Measurements from ENCODE around the gene SCN8A.
"Not testable (repeated sequence)": the region's sequence is repeated elsewhere in the genome, so short reads cannot be mapped to it uniquely, and the experiment has no call there.

Gene SCN8A

DNA sequence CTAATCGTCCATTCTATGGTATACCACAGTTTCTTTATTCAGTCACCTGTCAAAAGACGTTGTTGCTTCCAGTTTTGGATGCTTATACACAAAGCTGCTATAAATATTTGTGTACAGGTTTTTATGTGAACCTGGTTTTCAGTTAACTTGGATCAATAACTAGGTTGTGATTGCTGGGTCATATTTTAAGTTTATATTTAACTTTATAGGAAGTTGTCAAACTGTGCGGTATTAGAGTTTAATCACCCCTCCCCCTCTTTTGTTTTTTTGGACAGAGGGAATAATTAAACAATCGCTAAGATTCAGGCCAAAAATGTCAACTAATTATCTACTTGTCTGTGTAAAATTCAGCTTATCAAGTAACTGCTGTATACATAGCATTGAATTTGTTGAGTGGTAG lies 34.3 kb downstream of the SCN8A start:
- no peak for DNase-seq

GRCh38 chr12:51626115-51626514 lies 35.1 kb downstream of the SCN8A start:
- no peak for DNase-seq

- DNase-seq, result no peak
Measured at GRCh38 chr12:51626629-51627028, 35.6 kb downstream of the SCN8A start.

GRCh38 chr12:51630256-51630880 lies 39.3 kb downstream of the SCN8A start:
- DNase-seq, result no peak

DNA sequence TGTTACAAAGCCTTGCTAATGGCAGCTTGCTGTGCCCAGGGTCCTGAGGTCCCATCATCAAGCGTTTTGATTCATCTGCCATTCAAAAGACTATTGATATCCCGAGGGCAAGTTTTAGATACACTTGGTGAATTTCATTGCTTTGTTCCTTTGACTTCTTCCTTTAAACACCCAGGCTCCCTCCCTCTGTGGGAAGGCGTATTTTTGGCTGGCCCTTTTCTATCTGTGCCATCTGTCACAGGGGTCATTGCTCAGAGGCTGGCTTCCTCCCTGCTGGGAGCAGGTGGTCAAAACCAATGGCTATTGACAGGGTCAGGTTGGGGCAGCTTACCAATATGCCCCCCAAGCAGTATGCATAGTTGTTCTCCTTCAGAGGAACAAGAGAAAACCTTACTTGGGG lies 40.0 kb downstream of the SCN8A start:
- no peak for DNase-seq

DNA sequence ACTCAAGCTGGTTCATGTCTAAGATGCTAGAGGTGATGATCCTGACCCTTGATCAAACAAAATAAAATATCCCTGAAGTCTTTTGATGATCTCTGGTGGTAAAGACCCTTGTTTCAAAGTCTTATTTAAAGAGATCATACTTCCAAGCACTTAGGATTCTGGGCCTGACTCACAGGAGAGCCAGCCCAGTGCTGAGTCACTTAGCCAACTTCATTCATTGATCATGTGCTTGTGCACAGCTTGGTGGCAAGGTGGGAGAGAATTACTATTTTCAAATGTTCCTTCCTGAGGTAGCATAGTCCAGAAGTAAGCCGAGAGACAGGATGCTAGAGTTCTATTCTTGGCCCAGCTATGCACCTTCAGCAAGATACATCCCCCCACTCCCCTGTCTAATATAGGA lies 40.6 kb downstream of the SCN8A start:
- DNase-seq, result no peak

DNA sequence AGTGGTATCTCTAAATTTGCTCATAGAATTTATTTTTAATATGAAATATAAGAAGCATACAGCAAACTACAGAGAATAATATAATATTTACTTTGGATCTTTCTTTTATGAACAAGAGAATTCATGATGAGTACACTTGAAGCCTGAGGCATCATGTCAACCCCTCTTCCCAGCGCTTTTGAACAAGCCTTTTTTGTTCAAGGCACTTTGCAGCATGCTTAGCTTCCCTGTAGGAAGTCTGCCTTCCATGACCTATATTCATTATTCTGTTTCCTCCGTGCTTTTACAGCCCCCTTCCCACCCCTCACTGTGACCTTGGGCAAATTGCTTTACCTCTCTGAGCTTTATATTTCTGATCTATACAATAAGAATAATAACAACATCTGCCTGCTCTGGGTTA lies 41.6 kb downstream of the SCN8A start:
- DNase-seq, result no peak

GRCh38 chr12:51635346-51635745 lies 44.3 kb downstream of the SCN8A start:
- DNase-seq, result no peak

DNA sequence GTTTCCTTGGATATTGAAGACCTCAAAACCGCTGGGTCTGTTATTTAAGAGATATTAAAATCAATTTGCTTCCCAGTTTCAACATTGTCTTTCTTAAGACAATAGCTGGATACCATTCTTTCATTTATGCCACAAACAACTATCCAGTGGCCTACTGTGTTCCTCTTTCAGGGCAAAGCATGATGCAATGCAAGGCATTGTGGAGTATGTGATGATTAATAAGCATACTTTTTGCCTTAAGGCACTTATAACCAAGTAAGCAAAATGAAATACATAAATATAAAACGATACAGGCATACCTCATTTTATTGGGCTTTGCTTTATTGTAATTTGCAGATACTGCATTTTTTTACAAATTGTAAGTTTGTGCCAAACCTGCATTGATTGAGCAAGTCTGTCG lies 45.5 kb downstream of the SCN8A start:
- DNase-seq, result no peak

GRCh38 chr12:51636986-51637385 lies 46.0 kb downstream of the SCN8A start:
- no peak for DNase-seq

- no peak for DNase-seq
Measured at GRCh38 chr12:51639361-51639760, 48.3 kb downstream of the SCN8A start.

- no peak for DNase-seq
Measured at GRCh38 chr12:51642286-51642685, 51.3 kb downstream of the SCN8A start.

GRCh38 chr12:51643951-51644350 lies 52.9 kb downstream of the SCN8A start:
- no peak for DNase-seq

DNA sequence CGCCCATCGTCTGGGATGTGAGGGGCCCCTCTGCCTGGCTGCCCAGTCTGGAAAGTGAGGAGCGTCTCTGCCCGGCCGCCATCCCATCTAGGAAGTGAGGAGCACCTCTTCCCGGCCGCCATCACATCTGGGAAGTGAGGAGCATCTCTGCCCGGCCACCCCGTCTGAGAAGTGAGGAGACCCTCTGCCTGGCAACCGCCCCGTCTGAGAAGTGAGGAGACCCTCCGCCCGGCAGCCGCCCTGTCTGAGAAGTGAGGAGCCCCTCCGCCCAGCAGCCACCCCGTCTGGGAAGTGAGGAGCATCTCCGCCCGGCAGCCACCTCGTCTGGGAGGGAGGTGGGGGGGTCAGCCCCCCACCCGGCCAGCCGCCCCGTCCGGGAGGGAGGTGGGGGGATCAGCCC lies 53.7 kb downstream of the SCN8A start:
- not testable (repeated sequence) for DNase-seq

DNA sequence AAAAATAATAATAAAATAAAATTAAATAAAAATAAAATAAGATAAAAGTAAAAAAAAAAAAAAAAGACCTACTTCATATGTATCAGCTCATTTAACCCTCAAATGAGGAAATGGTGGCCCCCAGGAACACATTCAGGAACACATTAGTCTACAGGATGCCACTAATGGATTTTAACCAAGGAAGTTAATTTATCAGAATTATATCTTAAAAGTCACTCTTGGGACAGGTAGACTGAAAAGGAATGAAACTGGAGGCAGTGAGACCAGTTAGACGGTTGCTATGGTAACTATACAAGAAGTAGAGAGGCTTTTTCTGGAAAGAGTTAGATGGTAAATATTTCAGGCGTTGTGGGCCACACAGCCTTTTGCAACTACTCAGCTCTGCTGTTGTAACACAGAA lies 54.9 kb downstream of the SCN8A start:
- DNase-seq, result no peak

DNA sequence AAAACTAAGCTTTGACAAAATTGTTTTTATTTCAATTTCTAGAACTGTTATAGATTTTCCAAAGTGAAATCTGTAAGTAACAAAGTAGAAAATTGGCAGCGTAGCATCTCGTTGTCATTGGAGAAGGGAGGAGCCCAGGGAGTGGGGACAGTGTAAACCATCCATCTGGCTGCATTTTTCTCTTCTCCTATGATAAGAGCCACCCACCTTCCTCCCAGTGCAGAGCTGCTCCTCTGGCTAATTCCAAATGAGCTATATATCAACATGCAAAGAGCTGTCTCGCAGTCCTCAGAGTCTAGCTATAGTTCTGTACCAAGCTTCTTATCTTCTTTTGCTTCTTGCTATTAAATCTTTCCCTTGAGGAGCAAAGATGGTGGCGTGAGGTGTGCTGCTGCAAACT lies 56.6 kb downstream of the SCN8A start:
- DNase-seq, result no peak

GRCh38 chr12:51653431-51653830 lies 62.4 kb downstream of the SCN8A start:
- DNase-seq, result no peak

- DNase-seq, result no peak
Measured at GRCh38 chr12:51661199-51661598, 70.2 kb downstream of the SCN8A start.

- DNase-seq, result no peak
Measured at GRCh38 chr12:51661836-51662235, 70.8 kb downstream of the SCN8A start.

DNA sequence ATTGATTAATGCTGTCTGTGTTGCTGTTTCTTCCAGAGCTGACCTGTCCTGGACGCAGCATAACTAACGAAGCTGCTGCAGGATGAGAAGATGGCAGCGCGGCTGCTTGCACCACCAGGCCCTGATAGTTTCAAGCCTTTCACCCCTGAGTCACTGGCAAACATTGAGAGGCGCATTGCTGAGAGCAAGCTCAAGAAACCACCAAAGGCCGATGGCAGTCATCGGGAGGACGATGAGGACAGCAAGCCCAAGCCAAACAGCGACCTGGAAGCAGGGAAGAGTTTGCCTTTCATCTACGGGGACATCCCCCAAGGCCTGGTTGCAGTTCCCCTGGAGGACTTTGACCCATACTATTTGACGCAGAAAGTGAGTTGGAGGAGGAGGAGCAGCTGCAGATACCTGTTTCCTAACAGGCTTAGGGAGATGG lies 71.7 kb downstream of the SCN8A start:
- DNase-seq, result no peak

DNA sequence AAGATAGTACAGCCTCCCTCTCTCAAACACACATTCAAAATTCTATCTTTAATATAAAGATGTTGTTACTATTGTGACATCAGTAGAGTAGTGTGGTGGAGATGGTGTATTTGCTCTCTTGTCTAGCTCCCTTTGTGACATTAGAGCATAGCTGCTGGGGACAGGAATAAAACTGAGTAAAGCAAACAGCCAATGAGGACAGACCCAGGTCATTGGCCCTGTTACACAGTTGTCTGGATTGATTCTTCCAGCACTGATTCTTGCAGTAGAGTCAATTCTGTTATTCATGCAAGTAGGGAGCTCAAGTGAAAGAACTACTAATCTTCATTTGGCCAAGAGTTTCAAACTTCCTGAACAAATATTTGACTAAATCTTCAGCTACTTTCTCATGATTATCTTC lies 72.4 kb downstream of the SCN8A start:
- DNase-seq, result no peak

DNA sequence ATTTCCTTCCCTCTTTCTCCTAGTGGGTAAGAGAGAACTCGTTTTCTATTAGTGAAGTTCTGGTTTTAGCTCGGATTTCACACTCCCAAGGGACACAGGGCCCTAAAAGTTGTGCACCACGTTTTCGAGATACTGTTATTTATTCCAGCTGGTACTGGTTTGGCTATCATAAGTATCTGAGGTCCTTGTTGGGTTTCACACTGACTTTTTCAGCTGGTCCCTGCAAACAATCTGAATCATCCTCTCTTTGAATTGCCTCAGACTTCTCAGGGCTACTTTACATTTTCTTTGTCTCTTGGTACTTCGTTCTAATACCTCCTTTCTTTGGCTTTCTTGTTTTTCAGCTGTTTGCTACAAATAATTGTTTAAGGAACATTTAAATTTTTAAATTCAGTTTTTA lies 75.7 kb downstream of the SCN8A start:
- DNase-seq, result no peak

GRCh38 chr12:51667269-51667668 lies 76.2 kb downstream of the SCN8A start:
- DNase-seq, result no peak

DNA sequence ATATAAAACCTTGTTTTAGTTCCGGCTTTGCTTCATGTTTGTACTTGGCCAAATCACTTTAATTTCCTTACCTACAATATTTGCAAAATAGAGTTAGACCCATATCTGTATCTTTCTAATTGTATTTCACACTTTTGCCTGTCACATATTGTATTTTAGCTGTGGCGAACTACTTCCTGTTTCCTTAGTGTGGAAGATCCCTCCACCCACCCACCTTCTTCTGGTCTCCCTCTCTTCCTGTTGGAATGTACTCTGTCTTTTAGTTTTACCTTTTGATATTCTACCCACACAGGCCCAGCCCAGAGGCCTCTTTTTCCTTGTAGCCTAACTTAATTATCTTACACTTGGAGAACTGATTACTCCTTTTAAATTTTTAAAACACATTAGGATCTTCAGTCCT lies 78.2 kb downstream of the SCN8A start:
- DNase-seq, result no peak

DNA sequence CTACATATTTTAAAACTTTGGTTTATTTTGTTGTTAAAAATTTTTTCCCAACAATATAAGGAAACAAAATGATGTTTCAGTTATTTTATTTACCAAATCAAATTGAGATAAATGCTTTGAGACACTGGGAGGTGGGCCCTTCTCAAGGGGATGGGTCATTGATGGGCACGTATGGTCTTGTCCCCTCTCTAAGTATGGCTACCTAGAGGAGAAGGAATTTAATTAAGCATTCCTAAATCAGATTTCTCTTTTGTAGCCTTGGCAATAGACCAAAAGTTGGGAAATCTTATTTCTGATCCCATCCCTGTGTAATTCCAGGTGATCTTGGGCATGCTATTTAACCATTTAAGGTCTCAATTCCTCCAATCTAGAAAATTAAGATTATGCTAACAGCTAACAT lies 79.0 kb downstream of the SCN8A start:
- no peak for DNase-seq

DNA sequence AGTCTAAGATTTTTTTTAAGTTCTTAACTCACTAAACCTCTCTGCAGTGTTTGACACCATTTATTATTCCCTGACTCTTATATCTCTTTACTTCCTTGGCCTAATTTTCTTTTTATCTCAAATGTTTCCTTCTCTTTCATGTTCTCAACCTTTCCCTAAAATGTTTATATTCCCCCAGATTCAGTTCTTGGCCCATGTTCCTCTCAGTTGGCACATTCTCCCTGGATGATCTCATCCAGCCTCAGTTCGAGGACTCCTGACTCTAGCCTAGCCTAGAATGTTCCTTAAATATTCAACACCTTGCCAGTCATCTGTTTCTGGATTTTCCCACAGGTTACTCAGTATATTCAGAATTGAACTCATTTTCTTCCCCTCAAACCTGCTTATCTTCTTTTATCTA lies 81.3 kb downstream of the SCN8A start:
- DNase-seq, result no peak
